H1 (cell line): ENCODE data around the gene ZMYM3. TPM values are rescaled to one million over a fixed set of nuclear protein-coding genes. Genes with fewer than 3 reads are reported as not detected.

Experiments
- BRCA1 ChIP-seq: IDR thresholded peaks from 2 replicates; pipeline ENCODE4 v1.6.1; 2012; ENCODE audit warnings: low read depth, low read length, improper control_type of control experiment
- CBX8 ChIP-seq: fragments of 300-800, 300-1000 bp; sonication (generic); IDR thresholded peaks from 2 replicates; pipeline ENCODE4 v1.7.1; 2016; ENCODE audit warnings: low read depth, low read length, borderline replicate concordance
- CEBPB ChIP-seq: IDR thresholded peaks from 2 replicates; pipeline ENCODE4 v1.6.1; 2012; ENCODE audit warnings: low read depth, low read length
- CHD7 ChIP-seq: fragments of 300-600 bp; sonication (generic); IDR thresholded peaks from 2 replicates; pipeline ENCODE4 v1.7.1; 2012; ENCODE audit warnings: low read length, moderate library complexity, mild to moderate bottlenecking, inconsistent platforms; ENCODE audit not compliant: insufficient replicate concordance
- HDAC6 ChIP-seq: IDR thresholded peaks from one replicate; pipeline ENCODE4 v1.7.1; 2012; ENCODE audit warnings: low read depth, mild to moderate bottlenecking, inconsistent platforms, low read length, moderate library complexity
- KDM4A ChIP-seq: IDR thresholded peaks from one replicate; pipeline ENCODE4 v1.7.1; 2012; ENCODE audit warnings: low read depth, mild to moderate bottlenecking, moderate library complexity, low read length, inconsistent platforms; ENCODE audit not compliant: severe bottlenecking
- RNF2 ChIP-seq: fragments of 200-900, 300-1000 bp; sonication (generic); IDR thresholded peaks from 2 replicates; pipeline ENCODE4 v1.7.1; 2016; ENCODE audit warnings: borderline replicate concordance, low read depth, mild to moderate bottlenecking, antibody characterized with exemption, low read length; ENCODE audit not compliant: poor library complexity, severe bottlenecking; ENCODE audit errors: missing control alignments
- USF2 ChIP-seq: IDR thresholded peaks from 2 replicates; pipeline ENCODE4 v1.6.1; 2011; ENCODE audit warnings: low read length, improper control_type of control experiment
- polyA plus RNA-seq, 7 experiments: library from polyadenylated mRNA; depleted of rRNA in 3 of 7; stranded (reverse) in 5 of 7; unstranded in 2 of 7; fragments of >200 nt in 5 of 7; fragments of 200-250 nt in 2 of 7; gene quantifications; 1 replicate in 5 of 7; 2 replicates in 1 of 7; 4 replicates in 1 of 7; pipeline versions ENCODE4 v1.2.1 to v1.2.3, GENCODE V29; 2011 to 2013; ENCODE audit warnings: missing spikeins in 2 of 7, mixed read lengths in 2 of 7
- total RNA-seq: library from RNA; stranded (reverse); fragmentation: NEBNext Ultra II Directional; extraction: Animal tissue kit (Norgen Biotek cat#: 25700); gene quantifications from 2 replicates; pipeline ENCODE4 v1.2.1, GENCODE V29; 2021

The ZMYM3 gene
- total and polyA plus RNA-seq, 2 of the 8 experiments (the other 6 are each of a cell fraction or from before 2014, with no cell fraction given): 56.7 to 82.0 TPM

- TF ChIP-seq CHD7 (no peak), RNF2 (no peak), KDM4A (peak; percentile 61), CEBPB (no peak), USF2 (peak; percentile 35; the same call in 1 of the 2 replicates), HDAC6 (no peak), CBX8 (no peak), BRCA1 (peak; percentile 79)
Measured at GRCh38 chrX:71254092-71254963, at the start of gene ZMYM3 (continued).
